Spleen (tissue), 11 donors: ENCODE results near the gene TRAFD1. TPM values are rescaled to one million over a fixed set of nuclear protein-coding genes. Genes with fewer than 3 reads are reported as not detected.

Source experiments
- DNase-seq: peaks from one replicate; pipeline ENCODE4 v3.0.0-alpha.2; 2020
- H3K27ac ChIP-seq, 8 donors: fragments of 200-600 bp; sonication (generic) in 7 of 8; 1 replicate in 4 of 8; 2 replicates in 4 of 8; pipeline versions ENCODE4 v1.5.0 to v1.8.0; 2016 to 2021; ENCODE audit warnings: inconsistent platforms in 4 of 8, mild to moderate bottlenecking in 4 of 8, moderate library complexity in 1 of 8
- H3K27me3 ChIP-seq, 7 donors: fragments of 200-600 bp; sonication (generic) in 6 of 7; replicated peaks in 1 of 7; 1 replicate in 4 of 7; 2 replicates in 3 of 7; pipeline versions ENCODE4 v1.5.0 to v1.8.0; 2016 to 2021; ENCODE audit warnings: inconsistent platforms in 3 of 7, mild to moderate bottlenecking in 1 of 7
- H3K36me3 ChIP-seq, 6 donors: fragments of 200-600 bp; sonication (generic) in 5 of 6; 1 replicate in 4 of 6; 2 replicates in 2 of 6; pipeline versions ENCODE4 v1.5.0 to v1.8.0; 2016 to 2021; ENCODE audit warnings: inconsistent platforms in 2 of 6
- H3K4me1 ChIP-seq, 6 donors: fragments of 200-600 bp; sonication (generic) in 5 of 6; 1 replicate in 3 of 6; 2 replicates in 3 of 6; pipeline versions ENCODE4 v1.5.0 to v1.8.0; 2016 to 2021; ENCODE audit warnings: inconsistent platforms in 3 of 6
- H3K4me3 ChIP-seq, 8 donors: fragments of 200-600 bp; sonication (generic) in 7 of 8; 1 replicate in 4 of 8; 2 replicates in 4 of 8; pipeline versions ENCODE4 v1.5.0 to v1.8.0; 2016 to 2021; ENCODE audit warnings: inconsistent platforms in 4 of 8, mild to moderate bottlenecking in 4 of 8, moderate library complexity in 2 of 8
- H3K9me3 ChIP-seq, 8 donors: fragments of 200-600 bp; sonication (generic) in 7 of 8; 1 replicate in 4 of 8; 2 replicates in 4 of 8; pipeline versions ENCODE4 v1.5.0 to v1.8.0; 2016 to 2021; ENCODE audit warnings: inconsistent platforms in 4 of 8
- CTCF ChIP-seq, 11 experiments: fragments of 200-600 bp in 7 of 11; fragments of 450-650 bp in 4 of 11; sonication (generic) in 4 of 11; IDR thresholded peaks in 8 of 11; conservative IDR thresholded peaks in 3 of 11; 1 replicate in 7 of 11; 2 replicates in 4 of 11; pipeline versions ENCODE4 v1.4.0 to v1.8.0; 2016 to 2021; ENCODE audit warnings: antibody characterized with exemption in 11 of 11, inconsistent platforms in 4 of 11, mild to moderate bottlenecking in 1 of 11
- POLR2A ChIP-seq, 3 donors: fragments of 450-650 bp; IDR thresholded peaks; one replicate each; pipeline ENCODE4 v1.5.1; 2017; ENCODE audit warnings: antibody characterized with exemption in 3 of 3, mild to moderate bottlenecking in 1 of 3
- POLR2AphosphoS5 ChIP-seq, 3 donors: sonication (generic); formaldehyde crosslinking; IDR thresholded peaks; one replicate each; pipeline ENCODE4 v1.5.1; 2017; ENCODE audit warnings: antibody characterized with exemption in 3 of 3
- WGBS, 5 donors: extraction: QIAGEN DNeasy Blood & Tissue Kit in 3 of 5; methylation state at CpG; one replicate each; pipeline versions ENCODE4 v1.1.5 to v1.1.7; 2013 to 2018; 5-methylcytosine and 5-hydroxymethylcytosine counted together
- intact Hi-C: fragments of 100-400 bp; cut with DNase I; formaldehyde crosslinking; loops from one replicate; pipeline ENCODE4 v1.15.0; 2023; ENCODE audit warnings: low total_unique reads
- polyA plus RNA-seq, 3 donors: library from polyadenylated mRNA; stranded (reverse); fragments of 200-250 nt; gene quantifications; one replicate each; pipeline ENCODE4 v1.2.1, GENCODE V29; 2013
- total RNA-seq, 7 donors: library from RNA; depleted of rRNA in 3 of 7; stranded (reverse); fragments of >200 nt in 3 of 7; fragmentation: NEBNext Ultra II Directional in 4 of 7; extraction: Animal tissue kit (Norgen Biotek cat#: 25700) in 4 of 7; gene quantifications; one replicate each; pipeline versions ENCODE4 v1.1.0 to v1.2.1, GENCODE V29; 2016 to 2021
- donor health status: healthy with polysubstance abuse.
- donor health status: DM: no; HTN: no; CAD: no; lungs with moderate emphysema.
- donor health status: DM: no; HTN: no; CAD: no.
- donor health status: Bipolar disorder and iron deficiency.
- donor health status: healthy.
- donor health status: DM: no; HTN: no; CAD: no.
- donor health status: DM: yes; HTN: yes; CAD: no.

TRAFD1 gene
- total and polyA plus RNA-seq, 10 donors = 18.6 to 63.4 (median 51.0) TPM

DNA sequence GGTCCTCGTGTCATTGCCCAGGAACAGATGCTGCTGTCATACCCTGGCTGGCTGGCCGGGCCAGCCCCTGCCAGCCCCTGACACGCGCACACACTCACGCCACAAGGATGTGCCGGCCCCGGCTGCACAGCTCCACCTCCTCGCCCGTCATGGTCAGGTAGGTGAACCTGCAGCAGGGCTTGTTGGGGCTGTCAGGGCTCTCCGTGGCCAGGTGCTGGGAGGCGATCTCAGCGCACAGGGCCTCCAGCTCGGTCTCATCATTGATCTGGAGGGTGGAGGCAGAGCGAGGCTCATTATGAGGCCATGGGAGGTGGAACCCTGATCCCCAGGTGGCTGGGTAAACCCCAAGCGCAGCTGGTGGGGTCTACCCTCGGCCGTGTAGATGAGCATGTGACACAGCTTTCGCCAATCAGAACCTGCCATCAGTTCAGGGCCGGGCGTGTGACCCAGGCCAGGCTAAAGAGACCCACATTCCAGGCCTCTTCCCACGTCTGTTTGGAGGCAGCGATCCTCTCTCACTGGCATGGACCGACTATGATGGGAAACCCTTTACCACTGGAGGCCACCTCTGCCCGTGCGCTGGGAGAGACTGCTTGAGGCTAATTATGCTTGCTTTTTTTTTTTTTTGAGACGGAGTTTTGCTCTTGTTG lies 38.8 kb downstream of the TRAFD1 start:
- no peak overlapping the region for H3K27ac ChIP-seq
- no peak overlapping the region for H3K4me3 ChIP-seq
- peak; percentile 72 for DNase-seq
- peaks cover 0 to 5% (median 0%) of the 10 kb centered on the region in 8 donors for H3K9me3 ChIP-seq
- intact Hi-C loops = no loop called here
- no peaks in the 10 kb centered on the region for H3K4me1 ChIP-seq
- 92 to 95% (median 93%) methylated on average over 21 to 26 of the region's 26 CpGs for WGBS, 5 donors
- peaks cover 0 to 93% (median 55%) of the 10 kb centered on the region in 6 donors for H3K36me3 ChIP-seq
- no peaks in the 10 kb centered on the region for H3K27me3 ChIP-seq
- TF ChIP-seq POLR2AphosphoS5 (IDR thresholded peaks at IDR 0.05) (no peak), CTCF (IDR thresholded peaks at IDR 0.05 in 8 of 11, conservative IDR thresholded peaks at IDR 0.05 in 3 of 11) (no peak), POLR2A (IDR thresholded peaks at IDR 0.05) (no peak)

DNA sequence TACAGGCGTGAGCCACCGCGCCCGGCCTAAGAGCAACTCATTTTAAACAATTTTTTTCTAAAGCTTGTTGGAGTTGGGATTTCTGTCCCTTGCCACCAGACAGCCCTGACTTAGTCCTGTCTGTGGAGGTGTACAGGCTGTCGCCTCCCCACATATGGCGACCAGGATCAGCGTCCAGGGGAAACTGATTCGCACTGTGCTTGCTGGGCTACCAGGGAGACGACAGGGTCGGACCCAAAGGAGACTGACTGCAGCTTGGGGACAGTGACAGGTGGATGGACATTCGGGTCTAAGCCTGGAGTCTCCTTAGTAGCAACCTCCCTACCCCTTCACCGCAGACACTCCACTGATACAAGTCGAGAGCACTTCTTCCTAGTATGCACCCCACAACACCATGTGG lies 40.3 kb downstream of the TRAFD1 start:
- DNase-seq = peak; percentile 37

GRCh38 chr12:112166051-112167015 lies 41.0 kb downstream of the TRAFD1 start:
- Histone ChIP-seq H3K4me3 (no peak overlapping the region), H3K4me1 (peaks cover 0 to 11% (median 0%) of the 10 kb centered on the region in 6 donors), H3K9me3 (no peaks in the 10 kb centered on the region), H3K27me3 (no peaks in the 10 kb centered on the region), H3K27ac (no peak overlapping the region), H3K36me3 (peaks cover 0 to 93% (median 52%) of the 10 kb centered on the region in 6 donors)
- WGBS, 5 donors = 90 to 96% (median 93%) methylated on average over 13 to 26 of the region's 26 CpGs
- no peak for TF ChIP-seq CTCF (IDR thresholded peaks at IDR 0.05 in 8 of 11, conservative IDR thresholded peaks at IDR 0.05 in 3 of 11)
- TF ChIP-seq POLR2AphosphoS5 (IDR thresholded peaks at IDR 0.05) = peak in 1 of 3 donors; percentile 50
- no peak for TF ChIP-seq POLR2A (IDR thresholded peaks at IDR 0.05)
- DNase-seq = peak; percentile 63
- intact Hi-C loops = no loop called here

More for the DNA sequence above, 40.3 kb downstream of the TRAFD1 start:
- Histone ChIP-seq H3K9me3 (no peaks in the 10 kb centered on the region), H3K27me3 (no peaks in the 10 kb centered on the region), H3K4me3 (no peak overlapping the region), H3K27ac (no peak overlapping the region), H3K4me1 (peaks cover 0 to 4% (median 0%) of the 10 kb centered on the region in 6 donors), H3K36me3 (peaks cover 0 to 93% (median 52%) of the 10 kb centered on the region in 6 donors)
- 94 to 100% (median 98%) methylated on average over 12 to 13 of the region's 13 CpGs for WGBS, 5 donors
- TF ChIP-seq CTCF (IDR thresholded peaks at IDR 0.05 in 8 of 11, conservative IDR thresholded peaks at IDR 0.05 in 3 of 11) = no peak
- intact Hi-C loops = no loop called here

DNA sequence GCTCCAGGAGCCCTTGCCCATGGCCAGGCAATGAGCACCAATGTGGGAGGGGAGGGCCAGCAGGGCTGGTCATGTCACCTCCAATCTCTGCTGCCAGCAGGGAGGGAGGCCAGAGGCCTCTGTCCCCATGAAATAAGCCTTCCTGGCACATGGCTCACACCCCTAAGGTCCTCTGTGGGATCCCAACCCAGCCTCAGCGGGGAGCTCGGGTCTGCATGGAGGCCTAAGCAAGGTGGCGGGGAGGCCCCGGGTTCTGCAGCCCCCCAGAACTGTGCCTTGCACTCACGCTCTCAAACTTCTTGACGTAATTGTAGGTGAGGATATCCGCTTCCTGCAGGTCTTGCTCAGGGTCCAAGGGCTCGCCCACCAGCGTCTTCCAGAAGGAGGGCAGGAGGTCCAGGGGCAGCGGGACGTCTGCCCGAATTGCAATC lies 41.7 kb downstream of the TRAFD1 start:
- Histone ChIP-seq H3K4me3 (no peak overlapping the region), H3K4me1 (peaks cover 0 to 11% (median 0%) of the 10 kb centered on the region in 6 donors), H3K9me3 (no peaks in the 10 kb centered on the region), H3K27me3 (no peaks in the 10 kb centered on the region), H3K27ac (no peak overlapping the region), H3K36me3 (peaks cover 0 to 93% (median 52%) of the 10 kb centered on the region in 6 donors)
- DNase-seq = peak; percentile 64
- intact Hi-C loops = no loop called here
- no peak for TF ChIP-seq CTCF (IDR thresholded peaks at IDR 0.05 in 8 of 11, conservative IDR thresholded peaks at IDR 0.05 in 3 of 11)
- no peak for TF ChIP-seq POLR2AphosphoS5 (IDR thresholded peaks at IDR 0.05)
- no peak for TF ChIP-seq POLR2A (IDR thresholded peaks at IDR 0.05)
- WGBS, 5 donors = 92 to 100% (median 95%) methylated on average over 8 to 12 of the region's 12 CpGs
